B cell (primary cell): ENCODE results near the gene GABRB2. TPM values are rescaled to one million over a fixed set of nuclear protein-coding genes. Genes with fewer than 3 reads are reported as not detected.

Experiments
- ATAC-seq: fragments of 200-7000 bp; cut with Tn5 transposase; one replicate; pipeline ENCODE4 v1.10.0; 2021; ENCODE audit warnings: low read depth, mild to moderate bottlenecking, moderate number of reproducible peaks, moderate library complexity
- CTCF ChIA-PET: fragments of 350-600 bp; sonication (Branson Sonifier 250); formaldehyde crosslinking; loops from one replicate; lab custom pipeline; 2021; ENCODE audit warnings: antibody characterized with exemption, inconsistent platforms; lab: Charles Lee
- POLR2A ChIA-PET: fragments of 350-600 bp; sonication (Branson Sonifier 250); formaldehyde crosslinking; loops from one replicate; lab custom pipeline; 2021; ENCODE audit warnings: antibody characterized with exemption; lab: Charles Lee
- DNase-seq: peaks from one replicate; pipeline ENCODE4 v3.0.0; 2013
- H2AFZ ChIP-seq: 2 replicates; pipeline ENCODE4 v1.6.1; 2012; ENCODE audit warnings: mild to moderate bottlenecking, low read depth, low read length; ENCODE audit not compliant: insufficient read depth, poor library complexity, severe bottlenecking
- H3K27ac ChIP-seq, 2 donors: 1 replicate in 1 of 2; 2 replicates in 1 of 2; pipeline ENCODE4 v1.5.1; 2012 to 2013; ENCODE audit warnings: low read length in 2 of 2, mild to moderate bottlenecking in 2 of 2, moderate library complexity in 1 of 2
- H3K27me3 ChIP-seq, 4 experiments: fragments of 200-600 bp in 1 of 4; sonication (generic) in 1 of 4; replicated peaks in 1 of 4; 1 replicate in 2 of 4; 2 replicates in 2 of 4; pipeline versions ENCODE4 v1.6.1 to v1.7.0; 2013 to 2016; ENCODE audit warnings: low read length in 3 of 4, mild to moderate bottlenecking in 2 of 4, mixed read lengths in 1 of 4, moderate library complexity in 1 of 4; ENCODE audit not compliant: insufficient read depth in 4 of 4, control insufficient read depth in 3 of 4; ENCODE audit errors: control extremely low read depth in 1 of 4
- H3K36me3 ChIP-seq, 2 experiments: replicated peaks in 1 of 2; 1 replicate in 1 of 2; 2 replicates in 1 of 2; pipeline versions ENCODE4 v1.6.1 to v1.7.1; 2013; ENCODE audit warnings: low read length in 1 of 2; ENCODE audit not compliant: insufficient read depth in 2 of 2, control insufficient read depth in 1 of 2; ENCODE audit errors: control extremely low read depth in 1 of 2, extremely low read depth in 1 of 2
- H3K4me1 ChIP-seq, 2 donors: fragments of 200-600 bp in 1 of 2; sonication (generic) in 1 of 2; 1 replicate in 1 of 2; 2 replicates in 1 of 2; pipeline versions ENCODE4 v1.5.1 to v1.6.1; 2013 to 2017; ENCODE audit warnings: low read length in 2 of 2; ENCODE audit not compliant: control insufficient read depth in 2 of 2, insufficient read depth in 2 of 2
- H3K4me2 ChIP-seq: replicated peaks from 2 replicates; pipeline ENCODE3; 2012; ENCODE audit warnings: mild to moderate bottlenecking, low read depth, low read length; ENCODE audit not compliant: poor library complexity, severe bottlenecking
- H3K4me3 ChIP-seq, 5 experiments: fragments of 200-600 bp in 1 of 5; sonication (generic) in 1 of 5; 1 replicate in 3 of 5; 2 replicates in 2 of 5; pipeline versions ENCODE4 v1.5.1 to v1.7.0; 2011 to 2016; ENCODE audit warnings: low read length in 4 of 5, mild to moderate bottlenecking in 4 of 5, low read depth in 2 of 5, control low read depth in 1 of 5, moderate library complexity in 1 of 5; ENCODE audit not compliant: insufficient read depth in 1 of 5; ENCODE audit errors: control extremely low read depth in 1 of 5, extremely low read depth in 1 of 5
- H3K79me2 ChIP-seq: fragments of 200-600 bp; sonication (generic); one replicate; pipeline ENCODE4 v1.6.0; 2016; ENCODE audit warnings: low read length; ENCODE audit not compliant: control insufficient read depth, insufficient read depth
- H3K9ac ChIP-seq: fragments of 200-600 bp; sonication (generic); 2 replicates; pipeline ENCODE4 v1.6.1; 2017; ENCODE audit warnings: mild to moderate bottlenecking, low read length, moderate library complexity
- H3K9me3 ChIP-seq, 3 donors: one replicate each; pipeline versions ENCODE4 v1.6.1 to v1.7.1; 2013; ENCODE audit warnings: low read length in 2 of 3; ENCODE audit not compliant: control insufficient read depth in 2 of 3, insufficient read depth in 1 of 3; ENCODE audit errors: control extremely low read depth in 1 of 3
- H4K20me1 ChIP-seq: 2 replicates; pipeline ENCODE4 v1.6.0; 2012; ENCODE audit warnings: mild to moderate bottlenecking, low read length; ENCODE audit not compliant: insufficient read depth, control insufficient read depth, poor library complexity, severe bottlenecking
- H3K27ac Mint-ChIP-seq: one replicate; pipeline ENCODE4 v1.8.0; 2021; ENCODE audit warnings: mixed read lengths
- H3K27me3 Mint-ChIP-seq: one replicate; pipeline ENCODE4 v1.8.0; 2021; ENCODE audit warnings: mixed read lengths
- H3K4me1 Mint-ChIP-seq: one replicate; pipeline ENCODE4 v1.8.0; 2021; ENCODE audit warnings: mixed read lengths
- H3K4me3 Mint-ChIP-seq: one replicate; pipeline ENCODE4 v1.8.0; 2021; ENCODE audit warnings: mixed read lengths
- H3K9me3 Mint-ChIP-seq: one replicate; pipeline ENCODE4 v1.8.0; 2022; ENCODE audit warnings: mixed read lengths; ENCODE audit not compliant: insufficient read depth
- EZH2 ChIP-seq: IDR thresholded peaks from 2 replicates; pipeline ENCODE4 v1.6.1; 2012; ENCODE audit warnings: borderline replicate concordance, low read depth, mild to moderate bottlenecking, moderate library complexity, low read length; ENCODE audit not compliant: insufficient read depth, poor library complexity, severe bottlenecking
- WGBS: methylation state at CpG from one replicate; pipeline ENCODE4 v1.1.5; 2013; ENCODE audit warnings: missing lambda C conversion rate; ENCODE audit not compliant: insufficient coverage; 5-methylcytosine and 5-hydroxymethylcytosine counted together
- intact Hi-C: fragments of 100-400 bp; cut with micrococcal nuclease; formaldehyde crosslinking; loops from one replicate; pipeline ENCODE4 v1.10.0; 2022
- polyA plus RNA-seq: library from polyadenylated mRNA; depleted of rRNA; stranded (reverse); fragments of >200 nt; gene quantifications from 2 replicates; pipeline ENCODE4 v1.2.3, GENCODE V29; 2012
- total RNA-seq, 2 donors: library from RNA; stranded (reverse); fragments of 120-200 nt in 1 of 2; gene quantifications; 1 replicate in 1 of 2; 2 replicates in 1 of 2; pipeline versions ENCODE4 v1.2.3 to v1.2.4, GENCODE V29; 2013 to 2022
- TF ChIP-seq, protein P1 (sequence below): fragments of 200-600 bp; IDR thresholded peaks from one replicate; pipeline ENCODE4 v1.8.0; 2022; ENCODE audit warnings: antibody characterized with exemption, mild to moderate bottlenecking

Gene GABRB2
- total and polyA plus RNA-seq, 2 donors (not counting 1 experiment from before 2014, with no cell fraction given) = 0.15 to 0.16 TPM

GRCh38 chr5:161376034-161376433, 170.5 kb downstream of the GABRB2 start:
- DNase-seq (no peak), ATAC-seq (no peak)
- Histone ChIP-seq H3K4me3 (no peak overlapping the region), H3K36me3 (no peaks in the 10 kb centered on the region), H3K27ac (no peak overlapping the region), H3K79me2 (no peaks in the 10 kb centered on the region), H3K4me2 (no peak overlapping the region), H3K27me3 (no peaks in the 10 kb centered on the region), H2AFZ (no peak overlapping the region), H4K20me1 (no peaks in the 10 kb centered on the region), H3K4me1 (no peaks in the 10 kb centered on the region), H3K9ac (no peak overlapping the region), H3K9me3 (no peaks in the 10 kb centered on the region)
- no CpG with 5 or more reads among the region's 1 CpG for WGBS
- Mint-ChIP-seq H3K4me1 (no peaks in the 10 kb centered on the region), H3K27ac (no peak overlapping the region), H3K27me3 (no peaks in the 10 kb centered on the region), H3K9me3 (no peaks in the 10 kb centered on the region), H3K4me3 (no peak overlapping the region)
- ChIA-PET POLR2A (no interaction called here), CTCF (no interaction called here)
- intact Hi-C loops = no loop called here
- TF ChIP-seq EZH2 = no peak
- TF ChIP-seq, protein P1, sequence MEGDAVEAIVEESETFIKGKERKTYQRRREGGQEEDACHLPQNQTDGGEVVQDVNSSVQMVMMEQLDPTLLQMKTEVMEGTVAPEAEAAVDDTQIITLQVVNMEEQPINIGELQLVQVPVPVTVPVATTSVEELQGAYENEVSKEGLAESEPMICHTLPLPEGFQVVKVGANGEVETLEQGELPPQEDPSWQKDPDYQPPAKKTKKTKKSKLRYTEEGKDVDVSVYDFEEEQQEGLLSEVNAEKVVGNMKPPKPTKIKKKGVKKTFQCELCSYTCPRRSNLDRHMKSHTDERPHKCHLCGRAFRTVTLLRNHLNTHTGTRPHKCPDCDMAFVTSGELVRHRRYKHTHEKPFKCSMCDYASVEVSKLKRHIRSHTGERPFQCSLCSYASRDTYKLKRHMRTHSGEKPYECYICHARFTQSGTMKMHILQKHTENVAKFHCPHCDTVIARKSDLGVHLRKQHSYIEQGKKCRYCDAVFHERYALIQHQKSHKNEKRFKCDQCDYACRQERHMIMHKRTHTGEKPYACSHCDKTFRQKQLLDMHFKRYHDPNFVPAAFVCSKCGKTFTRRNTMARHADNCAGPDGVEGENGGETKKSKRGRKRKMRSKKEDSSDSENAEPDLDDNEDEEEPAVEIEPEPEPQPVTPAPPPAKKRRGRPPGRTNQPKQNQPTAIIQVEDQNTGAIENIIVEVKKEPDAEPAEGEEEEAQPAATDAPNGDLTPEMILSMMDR = no peak

- H4K20me1 ChIP-seq = no peaks in the 10 kb centered on the region
- Mint-ChIP-seq H3K4me3 (no peak overlapping the region), H3K4me1 (no peaks in the 10 kb centered on the region), H3K27me3 (no peaks in the 10 kb centered on the region), H3K27ac (no peak overlapping the region), H3K9me3 (no peaks in the 10 kb centered on the region)
- no peaks in the 10 kb centered on the region for H3K9me3 ChIP-seq
- TF ChIP-seq EZH2 = no peak
- TF ChIP-seq, protein P1 = no peak
- ChIA-PET CTCF (no interaction called here), POLR2A (no interaction called here)
- no peaks in the 10 kb centered on the region for H3K36me3 ChIP-seq
- intact Hi-C loops = no loop called here
- H3K9ac ChIP-seq = no peak overlapping the region
- no peak overlapping the region for H2AFZ ChIP-seq
- no peaks in the 10 kb centered on the region for H3K79me2 ChIP-seq
- DNase-seq = no peak
- no peak overlapping the region for H3K27ac ChIP-seq
- ATAC-seq = no peak
- no peak overlapping the region for H3K4me2 ChIP-seq
- no peak overlapping the region for H3K4me3 ChIP-seq
- H3K4me1 ChIP-seq = no peaks in the 10 kb centered on the region
- no peaks in the 10 kb centered on the region for H3K27me3 ChIP-seq
Observed at GRCh38 chr5:161373345-161373707, 173.2 kb downstream of the GABRB2 start.
